HG03039 (cell line): ENCODE results near the gene RPL29.
"Not testable (repeated sequence)": the region's sequence is repeated elsewhere in the genome, so short reads cannot be mapped to it uniquely, and the experiment has no call there.

Experiments
- ATAC-seq: cut with Tn5 transposase; IDR thresholded peaks from one replicate; pipeline ENCODE4 v1.9.1; 2021; ENCODE audit warnings: mild to moderate bottlenecking, moderate library complexity; ENCODE audit not compliant: unreplicated experiment

Gene RPL29

DNA sequence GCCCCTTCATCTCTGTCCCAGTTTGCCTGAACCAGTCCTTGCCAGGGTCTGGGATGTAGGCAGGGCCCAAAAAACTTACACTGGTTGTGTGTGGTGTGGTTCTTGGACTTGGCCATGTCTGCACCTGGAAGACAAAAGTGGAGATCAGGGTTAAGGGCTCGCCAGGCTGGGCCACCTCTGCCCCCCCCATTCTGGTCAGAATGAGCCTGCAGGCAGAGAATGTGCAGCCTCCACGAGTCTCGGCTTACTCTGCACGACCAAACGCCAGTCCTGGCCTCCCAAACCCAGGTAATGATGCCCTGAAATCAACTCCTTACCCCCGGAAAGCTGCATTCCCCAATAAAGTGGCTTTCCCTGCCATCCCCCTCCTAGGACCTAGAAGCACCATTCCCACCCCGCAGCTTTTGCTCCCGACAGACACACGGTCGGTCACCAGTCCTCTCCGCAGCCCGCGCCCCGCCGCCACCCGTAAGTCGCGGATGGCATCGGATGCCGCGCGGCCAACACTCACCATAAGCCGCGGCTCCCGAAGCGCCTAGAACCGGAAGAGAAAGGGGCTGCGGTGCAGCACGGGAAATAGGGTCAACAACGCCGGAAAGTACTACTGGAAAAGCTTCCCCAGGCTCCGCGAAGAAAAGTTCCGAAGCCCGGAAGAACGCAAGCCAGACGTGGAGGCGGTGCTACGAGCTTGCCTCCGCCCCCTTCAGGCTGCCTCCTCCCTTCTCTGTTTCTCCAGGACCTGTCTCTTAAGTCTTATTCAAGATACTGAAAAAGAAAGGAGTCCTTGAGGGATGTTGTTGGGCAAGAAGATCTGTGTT, at the start of gene RPL29:
RPL29 (minus strand) TSS at position 550 of the 818 bp plus-strand sequence; CDS start at position 116, 434 bp downstream.
- ATAC-seq: peak; percentile 86

GRCh38 chr3:52044869-52045619, 49.3 kb upstream of the RPL29 start:
- ATAC-seq: no peak

DNA sequence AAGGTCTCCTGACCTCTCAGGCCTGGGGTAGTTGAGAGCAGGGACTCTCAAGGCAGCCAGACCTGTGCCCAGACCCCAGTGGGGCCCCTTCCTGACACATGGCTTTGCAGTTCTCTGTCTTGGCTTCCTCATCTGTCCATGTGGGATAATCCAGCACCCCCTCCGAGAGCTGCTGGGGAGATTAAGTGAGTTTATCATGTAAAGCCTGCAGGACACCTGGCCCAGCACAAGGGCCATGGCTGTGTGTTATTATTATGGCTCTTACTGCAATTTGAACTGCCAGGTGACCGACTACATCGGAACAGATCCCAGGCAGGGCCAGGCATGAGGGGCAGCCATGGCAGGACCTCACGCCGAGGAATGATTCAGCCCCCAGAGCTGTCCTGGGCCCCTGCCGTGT, 48.1 kb upstream of the RPL29 start:
- no peak for ATAC-seq

GRCh38 chr3:52043039-52043438, 47.3 kb upstream of the RPL29 start:
- not testable (repeated sequence) for ATAC-seq

DNA sequence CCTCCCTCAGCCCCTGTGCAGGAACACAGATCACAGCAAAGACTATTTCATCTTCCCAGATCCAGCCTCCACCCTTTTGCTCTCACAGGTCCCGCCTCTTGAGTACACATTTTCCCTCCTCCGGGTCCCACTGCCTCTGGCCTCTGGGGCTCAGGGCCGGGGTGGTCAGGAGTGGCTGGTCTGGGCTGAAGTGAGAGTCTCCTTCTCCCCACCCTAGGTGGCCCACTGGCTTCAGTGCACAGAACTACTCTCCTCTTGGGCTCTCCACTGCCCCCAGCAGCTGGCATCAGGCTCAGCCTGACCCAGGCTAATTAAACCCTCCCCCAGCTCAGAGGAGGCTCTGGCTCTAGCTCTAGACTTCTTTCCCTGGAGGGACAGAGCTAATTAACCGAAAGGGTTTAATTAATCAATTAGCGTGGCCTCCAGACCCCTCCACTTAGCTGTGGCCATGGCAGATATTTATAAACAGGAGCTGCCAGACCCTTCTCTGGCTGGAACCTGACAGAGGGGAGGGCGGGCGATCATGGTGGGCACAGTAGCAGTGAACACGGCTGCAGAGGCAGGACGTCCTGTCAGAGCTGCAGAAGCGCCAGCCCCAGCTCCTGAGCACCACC, 45.5 kb upstream of the RPL29 start:
- no peak for ATAC-seq

DNA sequence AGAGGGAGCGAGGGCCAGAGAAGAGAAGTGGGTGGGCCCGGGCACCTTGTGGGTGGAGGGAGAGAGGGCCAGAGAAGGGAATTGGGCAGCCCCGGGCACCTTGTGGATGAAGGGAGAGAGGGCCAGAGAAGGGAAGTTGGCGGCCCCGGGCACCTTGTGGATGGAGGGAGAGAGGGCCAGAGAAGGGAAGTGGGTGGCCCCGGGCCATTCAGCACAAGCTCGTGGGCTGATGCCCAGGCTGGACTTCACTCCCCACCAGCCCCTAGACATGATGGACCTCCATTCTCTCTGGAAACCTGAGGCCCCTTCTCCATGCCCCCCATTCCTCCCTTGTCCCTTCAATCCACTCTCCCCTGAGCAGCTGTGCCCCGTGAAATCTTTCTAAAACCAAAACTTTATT, 44.9 kb upstream of the RPL29 start:
- no peak for ATAC-seq

- no peak for ATAC-seq
Measured at GRCh38 chr3:52039846-52040245, 44.2 kb upstream of the RPL29 start.

GRCh38 chr3:52039426-52039825, 43.7 kb upstream of the RPL29 start:
- ATAC-seq: no peak

DNA sequence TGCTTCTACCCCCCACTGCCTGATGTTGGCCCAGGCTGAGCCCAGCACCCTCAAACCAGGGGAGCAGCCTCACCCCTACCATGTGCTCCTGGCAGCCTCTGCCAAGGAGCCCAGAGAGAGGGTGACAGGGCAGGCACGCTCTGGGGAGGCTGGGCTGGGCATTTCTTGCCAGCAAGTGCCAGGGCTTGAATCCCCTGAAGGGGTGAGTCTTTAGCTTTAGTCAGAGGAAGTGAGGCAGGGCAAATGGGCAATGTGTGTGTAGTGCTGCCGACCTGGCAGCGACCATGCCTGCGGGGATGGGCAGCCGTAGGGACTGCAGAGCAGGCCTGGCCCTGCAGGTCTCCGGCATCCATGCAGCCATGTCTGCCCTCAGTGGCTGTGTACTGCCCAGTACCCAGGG, 42.5 kb upstream of the RPL29 start:
- ATAC-seq: no peak

DNA sequence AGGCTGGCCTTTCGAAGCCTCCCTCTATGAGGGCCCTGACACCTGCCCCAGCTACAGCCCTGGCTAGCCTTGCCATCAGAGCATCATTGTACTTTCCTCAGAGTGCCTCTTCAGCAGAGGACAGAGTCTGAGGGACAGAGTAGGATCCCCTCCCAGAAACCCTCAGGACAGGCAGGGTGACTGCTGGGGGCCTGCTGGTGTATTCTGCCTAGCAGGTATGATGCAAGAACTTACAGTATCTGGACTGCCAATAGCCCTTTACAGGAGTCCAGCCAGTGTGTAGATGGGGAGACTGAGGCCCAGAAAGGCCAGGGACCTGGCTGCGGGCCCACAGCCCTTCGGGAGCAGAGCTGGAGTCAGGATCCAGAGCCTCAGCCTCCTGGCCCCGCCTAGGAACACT, 41.6 kb upstream of the RPL29 start:
- no peak for ATAC-seq

DNA sequence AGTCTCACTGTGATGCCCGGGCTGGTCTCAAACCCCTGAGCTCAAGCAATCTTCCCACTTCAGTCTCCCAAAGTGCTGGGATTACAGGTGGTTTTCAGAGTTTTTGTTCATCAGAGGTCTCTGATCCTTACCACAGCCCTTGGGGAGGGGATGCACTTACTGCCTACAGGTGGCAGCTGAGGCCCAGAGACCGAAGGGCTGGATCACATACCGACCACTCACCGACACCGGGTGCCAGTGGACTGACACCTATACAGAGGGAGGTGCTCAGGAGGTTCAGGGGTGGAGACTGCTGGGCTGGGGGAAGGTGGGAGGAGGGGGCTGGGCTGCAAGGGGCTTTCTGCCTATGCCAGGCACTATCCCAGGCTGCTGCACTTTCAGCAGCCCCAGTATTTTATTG, 41.1 kb upstream of the RPL29 start:
- no peak for ATAC-seq

DNA sequence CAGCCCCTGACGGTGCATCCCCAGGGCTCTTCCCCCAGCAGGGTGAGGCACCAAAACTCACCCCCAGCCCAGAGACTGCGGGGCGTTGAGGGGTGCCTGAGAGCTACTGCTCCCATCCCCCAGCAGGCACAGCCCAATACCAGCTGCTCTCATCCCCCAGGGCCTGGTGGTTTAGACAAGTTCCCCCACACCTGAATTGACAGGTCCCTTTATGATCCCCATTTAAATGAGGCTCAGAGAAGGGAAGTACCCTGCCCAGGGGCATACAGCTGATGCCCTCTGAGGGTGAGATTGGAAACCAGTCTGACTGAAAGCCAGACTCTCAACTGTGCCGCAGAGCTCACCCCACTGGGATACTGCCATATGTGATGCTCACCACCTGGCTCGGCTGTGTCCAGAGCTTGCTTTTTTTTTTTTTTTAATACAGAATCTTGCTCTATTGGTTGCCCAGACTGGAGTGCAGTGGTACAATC, 40.6 kb upstream of the RPL29 start:
- no peak for ATAC-seq

- ATAC-seq: no peak
Measured at GRCh38 chr3:52034651-52035050, 39.0 kb upstream of the RPL29 start.

DNA sequence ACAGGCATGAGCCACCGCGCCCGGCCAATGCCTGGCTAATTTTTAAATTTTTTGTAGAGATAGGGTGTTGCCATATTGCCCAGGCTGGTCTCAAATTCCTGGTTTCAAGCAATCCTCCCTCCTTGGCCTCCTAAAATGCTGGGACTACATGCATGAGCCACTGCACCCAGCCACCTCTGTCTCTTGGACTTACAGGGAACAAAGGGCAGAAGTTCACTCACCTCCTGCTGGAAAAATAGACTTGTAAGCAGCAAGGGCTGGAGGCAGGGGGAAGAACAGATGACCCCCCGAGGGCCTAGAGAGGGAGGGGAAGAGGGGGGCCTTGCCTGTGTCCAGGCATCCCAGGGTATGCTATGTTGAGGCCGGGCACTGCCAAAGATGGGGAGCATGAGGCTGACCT, 38.5 kb upstream of the RPL29 start:
- no peak for ATAC-seq

DNA sequence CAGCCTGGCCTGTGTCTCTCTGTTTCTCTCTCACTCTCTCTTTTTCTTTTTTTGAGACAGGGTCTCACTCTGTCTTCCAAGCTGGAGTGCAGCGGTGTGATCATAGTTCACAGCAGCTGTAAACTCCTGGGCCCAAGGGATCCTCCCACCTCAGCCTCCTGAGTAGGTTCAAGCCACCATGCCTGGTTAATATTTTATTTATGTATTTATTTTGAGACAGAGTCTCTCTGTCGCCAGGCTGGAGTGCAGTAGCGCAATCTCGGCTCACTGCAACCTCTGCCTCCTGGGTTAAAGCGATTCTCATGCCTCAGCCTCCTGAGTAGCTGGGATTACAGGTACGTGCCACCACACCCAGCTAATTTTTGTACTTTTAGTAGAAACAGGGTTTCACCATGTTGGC, 38.1 kb upstream of the RPL29 start:
- not testable (repeated sequence) for ATAC-seq

GRCh38 chr3:52032702-52033408, 37.2 kb upstream of the RPL29 start:
- no peak for ATAC-seq

- ATAC-seq: no peak
Measured at GRCh38 chr3:52031896-52032295, 36.2 kb upstream of the RPL29 start.

- no peak for ATAC-seq
Measured at GRCh38 chr3:52030714-52031310, 35.1 kb upstream of the RPL29 start.

DNA sequence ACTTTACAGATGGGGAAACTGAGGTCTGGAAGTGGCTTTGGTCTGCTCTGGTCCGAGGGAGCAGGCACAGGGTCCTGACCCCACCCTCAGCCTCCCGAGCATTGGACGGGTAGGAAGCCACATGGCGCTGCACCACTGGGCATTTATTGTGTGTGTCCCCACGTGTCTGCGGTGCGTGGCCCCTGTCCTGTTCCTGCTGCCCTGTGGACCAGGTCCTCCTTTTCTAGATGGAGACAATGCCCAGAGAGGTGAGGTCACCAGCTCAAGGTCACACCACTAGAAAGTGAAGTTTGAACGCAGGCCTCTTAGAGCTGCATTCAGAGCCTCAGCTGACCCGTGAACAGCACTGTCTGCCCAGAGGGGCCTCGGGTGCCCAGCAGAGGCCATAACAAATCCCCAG, 33.8 kb upstream of the RPL29 start:
- ATAC-seq: no peak

DNA sequence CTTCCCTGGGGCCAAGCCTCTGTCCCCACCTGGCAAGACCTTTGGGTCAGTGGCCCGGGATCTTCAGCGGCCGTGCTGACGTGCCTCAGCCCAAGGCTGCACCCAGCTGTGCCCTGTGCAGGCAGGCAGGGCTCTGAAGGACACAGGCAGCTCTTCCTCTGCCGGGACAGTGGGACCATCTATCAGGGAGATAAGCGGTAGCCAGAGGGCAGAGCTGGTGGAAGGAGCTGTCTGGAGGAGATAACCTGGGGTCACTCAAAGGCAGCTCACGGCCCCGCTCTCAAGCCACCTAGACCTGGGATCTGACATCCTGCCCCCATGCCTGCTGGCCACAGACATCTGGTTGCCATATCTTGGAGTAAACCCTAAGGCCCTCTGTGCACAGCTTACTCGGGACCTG, 33.4 kb upstream of the RPL29 start:
- no peak for ATAC-seq

DNA sequence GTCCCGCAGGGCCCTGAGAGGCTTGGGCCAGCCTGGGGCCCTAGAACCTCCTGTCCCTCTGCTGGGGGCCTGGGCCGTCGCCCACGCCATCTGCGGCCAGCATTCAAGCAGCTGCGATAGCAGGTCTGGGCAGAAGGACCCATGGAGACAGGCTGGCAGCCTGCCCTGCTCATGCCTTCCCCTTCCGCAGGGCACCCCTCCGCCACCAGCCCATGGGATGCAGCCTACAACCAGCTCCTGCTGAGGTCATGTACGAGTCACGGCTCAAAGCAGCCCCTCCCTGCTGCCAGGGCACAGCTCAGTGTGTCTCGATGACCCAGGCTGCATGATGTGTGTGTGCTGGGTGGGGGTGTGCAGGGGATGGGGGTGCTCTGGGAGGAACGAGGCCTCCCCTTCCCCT, 32.9 kb upstream of the RPL29 start:
- no peak for ATAC-seq
